Measurements from ENCODE around the gene ACSL1. TPM values are rescaled to one million over a fixed set of nuclear protein-coding genes. Genes with fewer than 3 reads are reported as not detected.
A peak's percentile ranks its signal among the peaks of the same experiment; 100 is the strongest.

ACSL1 gene
- total RNA-seq, 1 donor from 2014 or later: 287 TPM

- H3K27me3 ChIP-seq: no peaks in the 10 kb centered on the region
- H3K36me3 ChIP-seq: no peaks in the 10 kb centered on the region
- TF ChIP-seq, protein P1, sequence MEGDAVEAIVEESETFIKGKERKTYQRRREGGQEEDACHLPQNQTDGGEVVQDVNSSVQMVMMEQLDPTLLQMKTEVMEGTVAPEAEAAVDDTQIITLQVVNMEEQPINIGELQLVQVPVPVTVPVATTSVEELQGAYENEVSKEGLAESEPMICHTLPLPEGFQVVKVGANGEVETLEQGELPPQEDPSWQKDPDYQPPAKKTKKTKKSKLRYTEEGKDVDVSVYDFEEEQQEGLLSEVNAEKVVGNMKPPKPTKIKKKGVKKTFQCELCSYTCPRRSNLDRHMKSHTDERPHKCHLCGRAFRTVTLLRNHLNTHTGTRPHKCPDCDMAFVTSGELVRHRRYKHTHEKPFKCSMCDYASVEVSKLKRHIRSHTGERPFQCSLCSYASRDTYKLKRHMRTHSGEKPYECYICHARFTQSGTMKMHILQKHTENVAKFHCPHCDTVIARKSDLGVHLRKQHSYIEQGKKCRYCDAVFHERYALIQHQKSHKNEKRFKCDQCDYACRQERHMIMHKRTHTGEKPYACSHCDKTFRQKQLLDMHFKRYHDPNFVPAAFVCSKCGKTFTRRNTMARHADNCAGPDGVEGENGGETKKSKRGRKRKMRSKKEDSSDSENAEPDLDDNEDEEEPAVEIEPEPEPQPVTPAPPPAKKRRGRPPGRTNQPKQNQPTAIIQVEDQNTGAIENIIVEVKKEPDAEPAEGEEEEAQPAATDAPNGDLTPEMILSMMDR (IDR thresholded peaks at IDR 0.05): no peak
- H3K4me3 ChIP-seq: no peak overlapping the region
- peaks cover 24% of the 10 kb centered on the region for H3K4me1 ChIP-seq
- no peak overlapping the region for H3K27ac ChIP-seq
- intact Hi-C loops (cut with DNase I): no loop called here
- DNase-seq (no peak), ATAC-seq (no peak)
- no peaks in the 10 kb centered on the region for H3K9me3 ChIP-seq
Observed at GRCh38 chr4:184807256-184807655, 18.5 kb downstream of the ACSL1 start.

DNA sequence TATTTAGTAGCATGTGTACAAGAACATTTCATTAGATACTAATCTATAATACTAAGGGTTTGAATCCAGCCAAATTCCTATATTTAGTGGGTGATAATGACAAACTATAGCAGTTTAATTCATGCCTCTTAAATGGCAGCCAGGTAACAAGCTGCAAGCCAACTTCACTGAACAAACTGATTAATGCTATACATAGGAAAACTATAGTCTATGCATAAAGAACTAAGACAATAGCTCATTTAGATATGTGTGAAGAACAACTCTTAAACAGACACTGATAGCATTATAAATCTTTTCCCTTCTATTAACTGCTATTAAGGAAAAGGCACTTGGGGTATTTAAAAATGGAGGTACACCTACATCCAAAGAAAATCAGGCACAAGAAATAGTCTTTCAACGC, 19.1 kb downstream of the ACSL1 start:
- H3K4me3 ChIP-seq: no peak overlapping the region
- H3K27ac ChIP-seq: no peak overlapping the region
- H3K4me1 ChIP-seq: peaks cover 21% of the 10 kb centered on the region
- intact Hi-C loops (cut with DNase I): no loop called here
- no peaks in the 10 kb centered on the region for H3K36me3 ChIP-seq
- no peak for ATAC-seq
- H3K27me3 ChIP-seq: no peaks in the 10 kb centered on the region
- DNase-seq: no peak
- H3K9me3 ChIP-seq: no peaks in the 10 kb centered on the region
- TF ChIP-seq, protein P1 (IDR thresholded peaks at IDR 0.05): no peak

DNA sequence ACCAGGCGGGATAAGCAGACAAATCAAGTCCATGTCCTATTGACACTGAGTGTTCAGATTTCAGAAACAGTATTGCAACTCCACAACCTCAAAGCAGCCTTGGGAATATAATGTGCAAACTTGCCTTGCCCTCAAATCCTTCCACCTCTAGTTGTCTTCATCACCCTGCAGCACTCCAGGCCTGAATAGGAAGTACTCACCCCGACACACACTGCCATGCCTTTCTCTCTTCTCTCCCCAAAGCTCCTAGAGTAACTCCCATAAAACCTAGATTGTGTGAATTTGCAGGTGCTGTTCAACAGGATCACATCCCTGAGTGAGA, 19.6 kb downstream of the ACSL1 start:
- peak overlapping the region; percentile 37 for H3K4me3 ChIP-seq
- H3K9me3 ChIP-seq: no peaks in the 10 kb centered on the region
- H3K27ac ChIP-seq: peak overlapping the region; percentile 55
- H3K36me3 ChIP-seq: no peaks in the 10 kb centered on the region
- TF ChIP-seq, protein P1 (IDR thresholded peaks at IDR 0.05): no peak
- H3K27me3 ChIP-seq: no peaks in the 10 kb centered on the region
- ATAC-seq (no peak), DNase-seq (no peak)
- H3K4me1 ChIP-seq: peaks cover 21% of the 10 kb centered on the region
- intact Hi-C loops (cut with DNase I): no loop called here

DNA sequence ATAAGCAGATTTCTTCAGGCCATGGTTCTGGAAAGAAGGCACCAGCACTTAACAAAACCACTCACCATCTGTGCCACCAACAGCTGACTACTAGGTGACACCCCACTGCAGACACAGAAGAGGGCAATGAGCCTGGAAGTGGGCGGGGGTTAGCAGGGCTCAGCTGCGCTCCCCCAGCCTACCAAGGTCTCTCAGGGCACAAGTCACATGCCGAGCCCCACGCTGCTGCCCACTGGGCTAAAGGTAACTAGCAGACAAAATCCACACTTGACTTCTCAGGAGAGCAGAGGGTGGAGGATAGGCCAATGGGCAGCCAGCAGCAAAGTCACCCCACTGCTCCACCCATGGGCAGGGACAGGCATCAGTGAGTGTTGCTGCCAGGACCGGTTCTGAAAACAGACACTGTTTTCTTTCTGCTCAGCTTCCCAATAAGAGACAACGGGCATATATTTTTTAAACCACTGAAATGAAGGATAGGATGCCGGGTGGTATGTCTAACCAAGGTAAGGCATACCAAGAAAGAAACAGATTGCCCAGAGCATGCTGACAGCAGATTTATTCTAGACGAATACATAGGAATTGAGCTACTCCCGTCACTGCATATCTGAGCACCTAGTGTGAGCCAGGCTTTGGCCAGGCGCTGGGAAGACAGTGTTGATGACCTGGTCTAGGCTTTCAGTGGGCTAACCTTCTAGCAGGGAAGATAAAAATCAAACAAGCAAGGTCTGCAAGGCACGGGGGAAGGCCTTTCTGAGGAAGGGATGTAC, 20.1 kb downstream of the ACSL1 start:
- peak overlapping the region; percentile 37 for H3K4me3 ChIP-seq
- no peaks in the 10 kb centered on the region for H3K36me3 ChIP-seq
- H3K27ac ChIP-seq: peak overlapping the region; percentile 55
- peaks cover 21% of the 10 kb centered on the region for H3K4me1 ChIP-seq
- TF ChIP-seq, protein P1 (IDR thresholded peaks at IDR 0.05): no peak
- H3K27me3 ChIP-seq: no peaks in the 10 kb centered on the region
- H3K9me3 ChIP-seq: no peaks in the 10 kb centered on the region
- ATAC-seq (peak; percentile 94), DNase-seq (peak; percentile 92)
- intact Hi-C loops (cut with DNase I): no loop called here

GRCh38 chr4:184804621-184805020, 21.1 kb downstream of the ACSL1 start:
- peaks cover 5% of the 10 kb centered on the region for H3K36me3 ChIP-seq
- H3K9me3 ChIP-seq: no peaks in the 10 kb centered on the region
- intact Hi-C loops (cut with DNase I): no loop called here
- TF ChIP-seq, protein P1 (IDR thresholded peaks at IDR 0.05): no peak
- DNase-seq (no peak), ATAC-seq (no peak)
- H3K4me3 ChIP-seq: peak overlapping the region; percentile 37
- peaks cover 21% of the 10 kb centered on the region for H3K4me1 ChIP-seq
- H3K27me3 ChIP-seq: no peaks in the 10 kb centered on the region
- peak overlapping the region; percentile 24 for H3K27ac ChIP-seq
